Heart left ventricle (tissue), 13 donors: ENCODE results near the gene BCKDHB.

Experiments
- CTCF ChIP-seq, 12 donors: fragments of 200-600 bp; sonication (generic) in 4 of 12; IDR thresholded peaks; one replicate each; pipeline versions ENCODE4 v1.5.0 to v1.8.0; 2018 to 2022; ENCODE audit warnings: antibody characterized with exemption in 12 of 12, mild to moderate bottlenecking in 5 of 12
- POLR2A ChIP-seq, 2 donors: fragments of 450-650 bp; IDR thresholded peaks; one replicate each; pipeline ENCODE4 v1.6.1; 2017; ENCODE audit warnings: antibody characterized with exemption in 2 of 2, mild to moderate bottlenecking in 2 of 2, moderate library complexity in 2 of 2
- donor health status: ischemic (EF 13 %, LVEDD 7.1; RV severe dilation, severe dysfunction).
- donor health status: DM: no; HTN: yes; CAD: no.
- donor health status: DM: no; HTN: no; CAD: no.
- donor health status: ischemic (EF 25% LVEDD 6.9; RV normal size, moderate dysfunction).
- donor health status: ischemic (EF 25% LVEDD 5.7; RV mildly dilated, moderate dysfunction).
- donor health status: ischemic (EF 35%, LVEDD 5.7; RV mildly dilated, moderate dysfunction).
- donor health status: nonischemic (EF 11% LVEDD 7.7; RV severe dilation, severe dysfunction).
- donor health status: DM: yes; HTN: yes; CAD: no.
- donor health status: PGD.
- donor health status: ischemic (EF 29% LVEDD 5.4; RV normal size, mild dysfunction).
- donor health status: nonischemic (EF 23%, LVEDD 6.1; RV moderate dilation, normal function).

DNA sequence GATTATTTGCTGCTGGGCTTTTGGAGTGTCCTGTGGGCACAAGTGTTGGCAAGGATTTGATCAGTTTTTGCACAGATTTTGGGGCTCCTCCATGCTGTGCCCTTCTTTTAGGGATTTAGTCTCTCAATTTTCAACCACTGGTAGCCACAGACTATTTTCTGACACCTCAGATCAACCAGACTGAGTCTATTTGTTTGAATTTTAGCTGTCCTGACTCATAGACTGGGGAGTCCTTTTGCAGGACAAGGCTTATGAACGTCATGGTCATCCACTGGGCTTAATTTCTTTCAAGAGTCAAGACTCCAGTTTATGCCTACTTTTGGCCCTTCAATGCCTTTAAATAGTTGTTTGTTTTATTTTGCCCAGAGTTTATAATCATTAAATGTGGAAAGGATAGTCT, 59.3 kb downstream of the BCKDHB start:
- TF ChIP-seq POLR2A (IDR thresholded peaks at IDR 0.05) (no peak), CTCF (IDR thresholded peaks at IDR 0.05) (no peak)
